Esophagus (tissue), 2 donors: Measurements from ENCODE around the gene GRPEL1. TPM values are rescaled to one million over a fixed set of nuclear protein-coding genes. Genes with fewer than 3 reads are reported as not detected.

Source experiments
- H3K27ac ChIP-seq, 2 donors: one replicate each; pipeline ENCODE4 v1.5.1; 2013; ENCODE audit warnings: low read depth in 2 of 2, mild to moderate bottlenecking in 2 of 2, inconsistent platforms in 1 of 2, low read length in 1 of 2, moderate library complexity in 1 of 2
- H3K27me3 ChIP-seq, 2 donors: one replicate each; pipeline ENCODE4 v1.6.1; 2013; ENCODE audit warnings: low read length in 2 of 2, control low read depth in 1 of 2, mild to moderate bottlenecking in 1 of 2; ENCODE audit not compliant: insufficient read depth in 2 of 2, control insufficient read depth in 1 of 2
- H3K36me3 ChIP-seq, 2 donors: one replicate each; pipeline ENCODE4 v1.6.1; 2013; ENCODE audit warnings: low read length in 1 of 2; ENCODE audit not compliant: control insufficient read depth in 2 of 2, insufficient read depth in 2 of 2
- H3K4me1 ChIP-seq, 2 donors: one replicate each; pipeline ENCODE4 v1.6.1; 2013; ENCODE audit warnings: low read length in 1 of 2; ENCODE audit not compliant: control insufficient read depth in 2 of 2, insufficient read depth in 2 of 2
- H3K4me3 ChIP-seq, 2 donors: one replicate each; pipeline ENCODE4 v1.5.1; 2013; ENCODE audit warnings: low read length in 2 of 2, mild to moderate bottlenecking in 2 of 2, low read depth in 1 of 2, moderate library complexity in 1 of 2
- H3K9me3 ChIP-seq, 2 donors: one replicate each; pipeline ENCODE4 v1.6.1; 2013; ENCODE audit warnings: mild to moderate bottlenecking in 2 of 2, low read depth in 1 of 2, low read length in 1 of 2, moderate library complexity in 1 of 2; ENCODE audit not compliant: control insufficient read depth in 2 of 2, insufficient read depth in 1 of 2
- WGBS, 2 donors: extraction: QIAGEN DNeasy Blood & Tissue Kit; methylation state at CpG; one replicate each; pipeline ENCODE4 v1.1.7; 2013; 5-methylcytosine and 5-hydroxymethylcytosine counted together
- polyA plus RNA-seq, 2 donors: library from polyadenylated mRNA; stranded (reverse); fragments of 200-250 nt; gene quantifications; one replicate each; pipeline ENCODE4 v1.2.3, GENCODE V29; 2013
- donor health status: healthy with polysubstance abuse.
- donor health status: Bipolar disorder and iron deficiency.

The GRPEL1 gene
- polyA plus RNA-seq, 2 donors, result 21.7 to 37.8 TPM

GRCh38 chr4:7016086-7016485, 51.8 kb downstream of the GRPEL1 start:
- Histone ChIP-seq H3K4me3 (no peak overlapping the region), H3K27me3 (no peaks in the 10 kb centered on the region), H3K9me3 (no peaks in the 10 kb centered on the region), H3K27ac (no peak overlapping the region), H3K36me3 (peaks cover 26 to 45% of the 10 kb centered on the region in 2 donors), H3K4me1 (no peaks in the 10 kb centered on the region)
- 80 to 85% methylated on average over 11 of the region's 11 CpGs for WGBS, 2 donors

- H3K4me3 ChIP-seq, result no peak overlapping the region
- 83 to 95% methylated on average over 12 of the region's 12 CpGs for WGBS, 2 donors
- H3K36me3 ChIP-seq, result peaks cover 26 to 44% of the 10 kb centered on the region in 2 donors
Observed at GRCh38 chr4:7015383-7016035, 52.4 kb downstream of the GRPEL1 start.

GRCh38 chr4:7014815-7015214, 53.0 kb downstream of the GRPEL1 start:
- no peak overlapping the region for H3K27ac ChIP-seq
- H3K4me1 ChIP-seq, result no peaks in the 10 kb centered on the region
- 95 to 97% methylated on average over 12 of the region's 12 CpGs for WGBS, 2 donors
- H3K9me3 ChIP-seq, result no peaks in the 10 kb centered on the region
- no peak overlapping the region for H3K4me3 ChIP-seq
- peaks cover 26 to 44% of the 10 kb centered on the region in 2 donors for H3K36me3 ChIP-seq
- no peaks in the 10 kb centered on the region for H3K27me3 ChIP-seq

More at GRCh38 chr4:7015383-7016035, 52.4 kb downstream of the GRPEL1 start:
- Histone ChIP-seq H3K4me1 (no peaks in the 10 kb centered on the region), H3K27ac (no peak overlapping the region), H3K27me3 (no peaks in the 10 kb centered on the region), H3K9me3 (no peaks in the 10 kb centered on the region)

- H3K27me3 ChIP-seq, result no peaks in the 10 kb centered on the region
- 90 to 91% methylated on average over 11 of the region's 11 CpGs for WGBS, 2 donors
- no peak overlapping the region for H3K4me3 ChIP-seq
- no peaks in the 10 kb centered on the region for H3K4me1 ChIP-seq
- H3K27ac ChIP-seq, result no peak overlapping the region
- H3K36me3 ChIP-seq, result peaks cover 22 to 41% of the 10 kb centered on the region in 2 donors
- H3K9me3 ChIP-seq, result no peaks in the 10 kb centered on the region
Observed at GRCh38 chr4:7013175-7013574, 54.7 kb downstream of the GRPEL1 start.

GRCh38 chr4:7009564-7009963, 58.3 kb downstream of the GRPEL1 start:
- H3K27me3 ChIP-seq, result no peaks in the 10 kb centered on the region
- peaks cover 14 to 20% of the 10 kb centered on the region in 2 donors for H3K36me3 ChIP-seq
- no peaks in the 10 kb centered on the region for H3K4me1 ChIP-seq
- H3K9me3 ChIP-seq, result no peaks in the 10 kb centered on the region
- no peak overlapping the region for H3K27ac ChIP-seq
- WGBS, 2 donors, result 91 to 93% methylated on average over 5 of the region's 5 CpGs
- H3K4me3 ChIP-seq, result no peak overlapping the region

Other genes with a start within 250 kb of the GRPEL1 start
- 10 to 100 TPM; 13.4 to 23.2 TPM for gene TBC1D14, start 158.2 kb downstream of the GRPEL1 start, polyA plus RNA-seq
- 1 to 10 TPM; 8.4 to 8.5 TPM for gene TADA2B, start 24.7 kb downstream of the GRPEL1 start, polyA plus RNA-seq
- gene SORCS2, start 124.5 kb upstream of the GRPEL1 start, polyA plus RNA-seq, result 1 to 10 TPM; 1.1 to 1.2 TPM